Bladder microvascular endothelial cell (primary cell): ENCODE data around the gene FAM151A. TPM values are rescaled to one million over a fixed set of nuclear protein-coding genes. Genes with fewer than 3 reads are reported as not detected.

Source experiments
- total RNA-seq: library from RNA; depleted of rRNA; stranded (reverse); fragments of >200 nt; gene quantifications from 2 replicates; pipeline ENCODE4 v1.2.3, GENCODE V29; 2014

The FAM151A gene
- not detected in 2 replicates for total RNA-seq

DNA sequence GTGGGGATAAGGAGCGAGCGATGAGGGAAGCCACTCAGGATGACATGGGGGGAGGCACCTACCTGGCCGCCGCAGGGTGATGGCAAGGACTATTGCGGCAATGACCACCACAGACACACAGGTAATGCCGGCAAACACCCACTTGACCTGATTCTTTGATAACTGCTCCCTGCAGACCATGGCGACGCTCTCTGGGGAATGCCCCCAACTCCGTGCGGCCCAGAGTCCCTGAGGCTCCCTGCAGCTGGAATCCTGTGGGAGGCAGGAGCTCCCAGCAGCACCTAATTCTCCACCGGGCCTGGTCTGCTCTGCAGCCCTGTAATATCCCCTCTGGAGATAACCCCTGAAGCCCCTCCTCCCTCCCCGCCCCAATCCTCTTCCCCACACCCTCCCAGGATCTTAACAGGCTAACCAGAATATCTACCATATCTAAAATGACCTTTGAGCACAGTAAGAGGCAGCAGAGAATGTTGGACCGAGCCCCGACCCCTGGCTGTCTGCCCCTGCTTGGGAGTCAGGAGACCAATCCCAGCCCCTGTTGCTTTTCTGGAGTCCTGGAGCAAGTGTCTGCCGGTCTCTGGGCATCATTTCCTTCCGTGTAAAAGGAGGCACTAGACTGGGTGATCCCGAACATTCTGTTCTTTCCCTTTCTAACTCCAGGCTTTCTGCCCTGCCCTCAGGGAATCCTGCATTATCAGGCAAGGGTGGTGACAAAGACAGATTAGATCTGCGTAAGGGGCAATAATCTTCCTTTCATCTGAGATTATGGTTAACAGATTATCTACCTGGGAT lies at the start of gene FAM151A:
FAM151A (minus strand) TSS at position 310 of the 792 bp plus-strand sequence; CDS start at position 180, 130 bp downstream.

DNA sequence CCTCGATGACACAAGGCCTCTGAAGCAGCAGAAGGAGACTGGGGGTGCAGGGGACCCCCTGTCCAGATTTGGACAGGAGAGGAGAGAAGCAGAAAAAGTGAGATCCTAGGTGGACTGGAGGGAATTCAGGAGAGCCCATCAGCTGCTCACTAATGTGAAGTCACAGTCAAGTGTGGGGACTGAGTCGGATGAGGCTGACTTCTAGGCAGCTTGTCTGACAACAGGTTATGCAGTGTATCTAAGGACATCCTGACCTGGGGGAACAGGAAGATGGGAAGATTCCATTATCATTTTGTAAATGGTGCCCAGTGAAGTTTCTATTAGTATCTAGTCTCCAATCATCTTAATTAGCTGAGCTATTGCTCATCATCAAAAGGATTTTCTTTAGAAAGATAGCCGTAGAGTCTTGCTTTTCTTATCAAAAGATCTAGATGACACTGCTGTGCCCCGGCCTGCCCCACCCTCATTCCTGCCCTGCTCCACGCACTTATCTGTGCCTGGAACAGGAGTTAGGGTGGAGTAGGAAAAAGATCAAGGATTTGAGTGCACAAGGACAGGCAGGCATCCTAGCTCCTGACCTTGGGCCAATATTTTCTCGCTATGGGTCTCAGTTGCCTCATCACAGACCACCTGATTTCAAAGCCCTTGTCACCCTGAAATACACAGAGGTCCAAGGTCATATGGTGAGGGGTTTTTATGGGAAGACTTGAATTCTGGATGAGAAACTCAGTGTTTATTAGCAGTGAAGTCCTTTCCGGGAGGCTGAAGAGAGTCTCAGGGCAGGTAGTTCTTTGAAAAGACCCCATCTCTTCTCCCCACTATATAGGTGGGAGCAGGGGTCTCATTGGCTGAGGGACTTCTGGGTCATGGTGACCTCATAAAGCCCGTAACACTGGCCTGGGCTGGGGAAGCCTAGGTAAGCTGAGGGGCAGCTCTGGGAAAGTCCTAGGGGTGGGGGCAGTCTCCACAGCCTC lies 17.8 kb upstream of the FAM151A start, which contains the start of gene MROH7:
MROH7 (plus strand) TSS at position 924 of the 974 bp plus-strand sequence. CDS start 11,141 bp downstream, outside the sequence.

Other genes starting within 250 kb of the FAM151A start
- 7.2 and 7.4 TPM in 2 replicates for gene SSBP3, start 217.1 kb downstream of the FAM151A start, total RNA-seq
- 1.0 and 1.1 TPM in 2 replicates for gene ACOT11, start 75.3 kb downstream of the FAM151A start, total RNA-seq
- gene MROH7, start 18.3 kb upstream of the FAM151A start, total RNA-seq: under 0.01 TPM in 1 of 2 replicates, not detected in the other
- 11.7 and 19.4 TPM in 2 replicates for gene TTC4, start 92.3 kb upstream of the FAM151A start, total RNA-seq
- gene PARS2, start 141.0 kb upstream of the FAM151A start, total RNA-seq: 2.3 and 4.2 TPM in 2 replicates
- not detected in 2 replicates for gene TTC22, start 177.8 kb upstream of the FAM151A start, total RNA-seq